GM12878 (cell line): ENCODE data around the gene IMMP2L. TPM values are rescaled to one million over a fixed set of nuclear protein-coding genes. Genes with fewer than 3 reads are reported as not detected.

Source experiments
- ATAC-seq: fragments of 200-7000 bp; cut with Tn5 transposase; 3 replicates; pipeline ENCODE4 v1.9.1; 2020; ENCODE audit warnings: mild to moderate bottlenecking, moderate library complexity
- BruUV-seq: library from RNA; stranded (reverse); fragments of 400-500 nt; replicated peaks from 2 replicates; lab custom pipeline; 2021; lab: Mats Ljungman, UMichigan
- CTCF ChIA-PET: fragments of 300-600 bp; sonication (Branson Sonifier 250); formaldehyde crosslinking; extraction: SDS; loops from one replicate; lab custom pipeline; 2021; ENCODE audit warnings: inconsistent platforms; lab: Yijun Ruan, JAX
- POLR2A ChIA-PET: fragments of 350-600 bp; formaldehyde crosslinking; extraction: SDS; loops from one replicate; lab custom pipeline; 2021; ENCODE audit warnings: inconsistent platforms; lab: Charles Lee
- RAD21 ChIA-PET: fragments of 300-600 bp; sonication (Branson Sonifier 250); formaldehyde crosslinking; loops from one replicate; lab custom pipeline; 2023; ENCODE audit warnings: antibody characterized with exemption; ENCODE audit not compliant: unreplicated experiment; lab: Charles Lee
- SMC1A ChIA-PET: fragments of 300-600 bp; sonication (Branson Sonifier 250); formaldehyde crosslinking; loops from one replicate; lab custom pipeline; 2023; ENCODE audit not compliant: unreplicated experiment, uncharacterized antibody; lab: Charles Lee
- DNase-seq: peaks from one replicate; pipeline ENCODE4 v3.0.0-alpha.2; 2011; ENCODE audit warnings: low read depth, low spot score
- FAIRE-seq: peaks from 3 replicates; lab custom pipeline; 2011; peaks lifted over from hg19 to GRCh38; lab: Jason Lieb, UNC
- H2AFZ ChIP-seq: 2 replicates; pipeline ENCODE4 v1.6.0; 2011; ENCODE audit warnings: low read depth, low read length, control low read depth; ENCODE audit not compliant: control insufficient read depth
- H3K27ac ChIP-seq: 2 replicates; pipeline ENCODE4 v1.5.1; 2011; ENCODE audit warnings: control low read depth; ENCODE audit not compliant: control insufficient read depth, insufficient read depth
- H3K27me3 ChIP-seq, 2 experiments: replicated peaks in 1 of 2; 2 replicates each; pipeline versions ENCODE4 v1.6.0 to v1.6.1; 2011; ENCODE audit warnings: low read length in 1 of 2; ENCODE audit not compliant: control insufficient read depth in 2 of 2, insufficient read depth in 2 of 2
- H3K36me3 ChIP-seq, 2 experiments: 2 replicates each; pipeline ENCODE4 v1.5.1; 2011; ENCODE audit warnings: low read length in 1 of 2; ENCODE audit not compliant: control insufficient read depth in 2 of 2, insufficient read depth in 2 of 2
- H3K4me1 ChIP-seq: 2 replicates; pipeline ENCODE4 v1.6.1; 2011; ENCODE audit warnings: mild to moderate bottlenecking, low read length, moderate library complexity, mixed read lengths; ENCODE audit not compliant: control insufficient read depth, insufficient read depth
- H3K4me2 ChIP-seq: 2 replicates; pipeline ENCODE4 v1.6.0; 2011; ENCODE audit warnings: control low read depth; ENCODE audit not compliant: control insufficient read depth, insufficient read depth
- H3K4me3 ChIP-seq: fragments of 200-600 bp; sonication (generic); 2 replicates; pipeline ENCODE4 v1.5.1; 2016
- H3K79me2 ChIP-seq: 2 replicates; pipeline ENCODE4 v1.6.0; 2011; ENCODE audit warnings: low read length; ENCODE audit not compliant: control insufficient read depth, insufficient read depth
- H3K9ac ChIP-seq: 2 replicates; pipeline ENCODE4 v1.8.0; 2011; ENCODE audit warnings: low read length, control low read depth, mixed read lengths; ENCODE audit not compliant: control insufficient read depth, insufficient read depth
- H3K9me3 ChIP-seq: replicated peaks from 3 replicates; pipeline ENCODE4 v1.5.1; 2011; ENCODE audit warnings: mild to moderate bottlenecking, low read length; ENCODE audit not compliant: control insufficient read depth, insufficient read depth
- H4K20me1 ChIP-seq: 2 replicates; pipeline ENCODE4 v1.6.0; 2011; ENCODE audit not compliant: control insufficient read depth, insufficient read depth
- ATF7 ChIP-seq: fragments of 450-650 bp; IDR thresholded peaks from 2 replicates; pipeline ENCODE4 v1.6.1; 2016; ENCODE audit warnings: low read depth, mild to moderate bottlenecking
- DPF2 ChIP-seq: fragments of 450-650 bp; IDR thresholded peaks from 2 replicates; pipeline ENCODE4 v1.6.1; 2017; ENCODE audit warnings: mild to moderate bottlenecking
- ELK1 ChIP-seq: IDR thresholded peaks from 2 replicates; pipeline ENCODE4 v1.6.1; 2012; ENCODE audit warnings: low read depth, low read length, improper control_type of control experiment
- JUND ChIP-seq: IDR thresholded peaks from 2 replicates; pipeline ENCODE4 v1.6.1; 2012; ENCODE audit warnings: low read depth, mild to moderate bottlenecking, low read length, improper control_type of control experiment, moderate library complexity
- LARP7 ChIP-seq: fragments of 450-650 bp; IDR thresholded peaks from 2 replicates; pipeline ENCODE4 v1.6.1; 2017; ENCODE audit warnings: mild to moderate bottlenecking
- MEF2B ChIP-seq: fragments of 450-650 bp; IDR thresholded peaks from 2 replicates; pipeline ENCODE4 v1.6.1; 2018; ENCODE audit warnings: mild to moderate bottlenecking, moderate library complexity; ENCODE audit not compliant: partially characterized antibody, poor library complexity, severe bottlenecking
- NKRF ChIP-seq: fragments of 450-650 bp; conservative IDR thresholded peaks from 2 replicates; pipeline ENCODE4 v1.6.1; 2017; ENCODE audit warnings: mild to moderate bottlenecking, moderate library complexity
- NRF1 ChIP-seq: conservative IDR thresholded peaks from 2 replicates; pipeline ENCODE4 v1.6.1; 2011; ENCODE audit warnings: mild to moderate bottlenecking, low read depth, low read length, improper control_type of control experiment
- SRF ChIP-seq, 2 experiments: IDR thresholded peaks; 2 replicates each; pipeline ENCODE4 v1.6.1; 2011; ENCODE audit warnings: low read depth in 2 of 2, low read length in 2 of 2, mild to moderate bottlenecking in 1 of 2, moderate library complexity in 1 of 2
- STAT3 ChIP-seq: IDR thresholded peaks from 2 replicates; pipeline ENCODE4 v1.6.1; 2011; ENCODE audit warnings: low read depth, low read length, improper control_type of control experiment
- ZSCAN29 ChIP-seq: fragments of 450-650 bp; IDR thresholded peaks from 2 replicates; pipeline ENCODE4 v1.6.1; 2017; ENCODE audit warnings: mild to moderate bottlenecking, moderate library complexity
- in situ Hi-C: fragments of 300-500 bp; cut with MboI; formaldehyde crosslinking; loops from 9 replicates; pipeline ENCODE4 v1.14.3; 2018; ENCODE audit warnings: mixed read lengths
- intact Hi-C: fragments of 100-400 bp; cut with micrococcal nuclease; formaldehyde crosslinking; loops from one replicate; pipeline ENCODE4 v1.14.2; 2022; ENCODE audit not compliant: unreplicated experiment
- polyA plus RNA-seq, 11 experiments: library from polyadenylated mRNA; depleted of rRNA in 4 of 11; unstranded in 6 of 11; stranded (reverse) in 5 of 11; fragments of >200 nt; fragmentation: Nextera tagmentation in 4 of 11; fragmentation: Illumina TruSeq in 1 of 11; extraction: Ambion mirVana in 4 of 11; extraction: Trizol in 1 of 11; gene quantifications; 1 replicate in 1 of 11; 2 replicates in 10 of 11; pipeline versions ENCODE4 v1.2.1 to v1.2.3, GENCODE V29; 2011 to 2016; ENCODE audit warnings: inconsistent platforms in 2 of 11, missing spikeins in 2 of 11, low read depth in 1 of 11
- total RNA-seq, 4 experiments: library from RNA; depleted of rRNA in 3 of 4; stranded (reverse); fragments of >200 nt in 3 of 4; fragmentation: Illumina TruSeq in 1 of 4; extraction: Trizol in 1 of 4; gene quantifications; 2 replicates each; pipeline versions ENCODE4 v1.2.1 to v1.2.3, GENCODE V29; 2013 to 2021

IMMP2L gene
- total and polyA plus RNA-seq, 10 of the 15 experiments (the other 5 are each of a cell fraction or from before 2014, with no cell fraction given): 12.6 to 46.3 (median 19.6) TPM

GRCh38 chr7:110803602-110804143 lies 758.6 kb downstream of the IMMP2L start:
- no TSS peak for BruUV-seq
- Histone ChIP-seq H3K9me3 (no peaks in the 10 kb centered on the region), H3K36me3 (no peaks in the 10 kb centered on the region), H2AFZ (no peak overlapping the region), H3K4me2 (no peak overlapping the region), H3K79me2 (no peaks in the 10 kb centered on the region), H3K4me1 (no peaks in the 10 kb centered on the region), H3K27ac (no peak overlapping the region), H3K9ac (no peak overlapping the region), H3K27me3 (no peaks in the 10 kb centered on the region), H3K4me3 (no peak overlapping the region), H4K20me1 (no peaks in the 10 kb centered on the region)
- ChIA-PET SMC1A (interaction anchor here (0.7 kb wide), 1 partner anchor 25 kb away, joined by 3 read pairs; no protein-coding TSS in a partner anchor), CTCF (interaction anchor here (0.6 kb wide), 1 partner anchor 28 kb away, joined by 3 read pairs; no protein-coding TSS in a partner anchor), POLR2A (no interaction called here), RAD21 (no interaction called here)
- FAIRE-seq: no peak
- ATAC-seq: no peak
- in situ Hi-C loops: no loop called here
- DNase-seq: no peak
- TF ChIP-seq DPF2 (no peak), ATF7 (no peak), SRF (IDR thresholded peaks at IDR 0.05; ENCODE audit: low read depth in 2 of 2, low read length in 2 of 2) (no peak), STAT3 (no peak), ZSCAN29 (no peak), JUND (no peak), LARP7 (no peak), NKRF (no peak), ELK1 (no peak), MEF2B (no peak), NRF1 (no peak)
- intact Hi-C loops: no loop called here
